Osteoblast (primary cell): ENCODE results near the gene ST6GAL1. TPM values are rescaled to one million over a fixed set of nuclear protein-coding genes. Genes with fewer than 3 reads are reported as not detected.

Source experiments
- DNase-seq: peaks from one replicate; pipeline ENCODE4 v3.0.0; 2011; ENCODE audit warnings: low spot score, mixed read lengths; ENCODE audit not compliant: insufficient read length; ENCODE audit errors: missing footprints
- H2AFZ ChIP-seq: 2 replicates; pipeline ENCODE4 v1.6.0; 2011; ENCODE audit warnings: mild to moderate bottlenecking, low read length
- H3K27ac ChIP-seq: 2 replicates; pipeline ENCODE4 v1.5.1; 2011; ENCODE audit warnings: mild to moderate bottlenecking, low read depth, low read length, moderate library complexity
- H3K27me3 ChIP-seq: 2 replicates; pipeline ENCODE4 v1.6.0; 2012; ENCODE audit warnings: mild to moderate bottlenecking, control low read depth, inconsistent platforms, low read length, moderate library complexity; ENCODE audit not compliant: insufficient read depth
- H3K36me3 ChIP-seq: 2 replicates; pipeline ENCODE4 v1.5.1; 2011; ENCODE audit warnings: mild to moderate bottlenecking, low read length, control low read depth, moderate library complexity; ENCODE audit not compliant: insufficient read depth
- H3K4me1 ChIP-seq: 2 replicates; pipeline ENCODE4 v1.5.1; 2011; ENCODE audit warnings: mild to moderate bottlenecking, low read length, control low read depth, moderate library complexity; ENCODE audit not compliant: insufficient read depth
- H3K4me2 ChIP-seq: 2 replicates; pipeline ENCODE4 v1.6.0; 2011; ENCODE audit warnings: mild to moderate bottlenecking, low read length; ENCODE audit not compliant: insufficient read depth
- H3K4me3 ChIP-seq: fragments of 200-600 bp; sonication (generic); 3 replicates; pipeline ENCODE4 v1.5.1; 2012; ENCODE audit warnings: mild to moderate bottlenecking, low read length, inconsistent platforms; ENCODE audit not compliant: insufficient read depth
- H3K79me2 ChIP-seq: 2 replicates; pipeline ENCODE4 v1.6.0; 2012; ENCODE audit warnings: mild to moderate bottlenecking, low read length, control low read depth, inconsistent platforms; ENCODE audit not compliant: insufficient read depth
- H3K9me3 ChIP-seq: 2 replicates; pipeline ENCODE4 v1.5.1; 2011; ENCODE audit warnings: low read depth, low read length, control low read depth
- H4K20me1 ChIP-seq: 2 replicates; pipeline ENCODE4 v1.6.0; 2012; ENCODE audit warnings: mild to moderate bottlenecking, low read length, control low read depth; ENCODE audit not compliant: insufficient read depth
- total RNA-seq: library from RNA; depleted of rRNA; stranded (reverse); fragments of >200 nt; gene quantifications from 2 replicates; pipeline ENCODE4 v1.2.3, GENCODE V29; 2012
- TF ChIP-seq, protein P1 (sequence below): IDR thresholded peaks from 2 replicates; pipeline ENCODE4 v1.5.1; 2011; ENCODE audit warnings: mild to moderate bottlenecking, low read depth, low read length, moderate library complexity; ENCODE audit errors: extremely low read depth

ST6GAL1 gene
- total RNA-seq, 1 donor: 8.0 TPM

- no peaks in the 10 kb centered on the region for H3K36me3 ChIP-seq
- no peak overlapping the region for H3K4me3 ChIP-seq
- no peaks in the 10 kb centered on the region for H3K79me2 ChIP-seq
- no peaks in the 10 kb centered on the region for H4K20me1 ChIP-seq
- DNase-seq: no peak
- H2AFZ ChIP-seq: no peak overlapping the region
- no peak overlapping the region for H3K27ac ChIP-seq
- no peak overlapping the region for H3K4me2 ChIP-seq
- H3K9me3 ChIP-seq: no peaks in the 10 kb centered on the region
- H3K4me1 ChIP-seq: no peaks in the 10 kb centered on the region
- TF ChIP-seq, protein P1, sequence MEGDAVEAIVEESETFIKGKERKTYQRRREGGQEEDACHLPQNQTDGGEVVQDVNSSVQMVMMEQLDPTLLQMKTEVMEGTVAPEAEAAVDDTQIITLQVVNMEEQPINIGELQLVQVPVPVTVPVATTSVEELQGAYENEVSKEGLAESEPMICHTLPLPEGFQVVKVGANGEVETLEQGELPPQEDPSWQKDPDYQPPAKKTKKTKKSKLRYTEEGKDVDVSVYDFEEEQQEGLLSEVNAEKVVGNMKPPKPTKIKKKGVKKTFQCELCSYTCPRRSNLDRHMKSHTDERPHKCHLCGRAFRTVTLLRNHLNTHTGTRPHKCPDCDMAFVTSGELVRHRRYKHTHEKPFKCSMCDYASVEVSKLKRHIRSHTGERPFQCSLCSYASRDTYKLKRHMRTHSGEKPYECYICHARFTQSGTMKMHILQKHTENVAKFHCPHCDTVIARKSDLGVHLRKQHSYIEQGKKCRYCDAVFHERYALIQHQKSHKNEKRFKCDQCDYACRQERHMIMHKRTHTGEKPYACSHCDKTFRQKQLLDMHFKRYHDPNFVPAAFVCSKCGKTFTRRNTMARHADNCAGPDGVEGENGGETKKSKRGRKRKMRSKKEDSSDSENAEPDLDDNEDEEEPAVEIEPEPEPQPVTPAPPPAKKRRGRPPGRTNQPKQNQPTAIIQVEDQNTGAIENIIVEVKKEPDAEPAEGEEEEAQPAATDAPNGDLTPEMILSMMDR: no peak
- no peaks in the 10 kb centered on the region for H3K27me3 ChIP-seq
Observed at GRCh38 chr3:187114511-187114910, 184.2 kb downstream of the ST6GAL1 start.

GRCh38 chr3:187120326-187120725 is 190.0 kb downstream of the ST6GAL1 start:
- H3K4me3 ChIP-seq: no peak overlapping the region
- H4K20me1 ChIP-seq: no peaks in the 10 kb centered on the region
- H3K27me3 ChIP-seq: no peaks in the 10 kb centered on the region
- TF ChIP-seq, protein P1: no peak
- no peaks in the 10 kb centered on the region for H3K79me2 ChIP-seq
- H3K9me3 ChIP-seq: no peaks in the 10 kb centered on the region
- H3K4me1 ChIP-seq: peaks cover 2% of the 10 kb centered on the region
- H3K4me2 ChIP-seq: no peak overlapping the region
- H2AFZ ChIP-seq: no peak overlapping the region
- H3K36me3 ChIP-seq: peaks cover 6% of the 10 kb centered on the region
- no peak overlapping the region for H3K27ac ChIP-seq
- no peak for DNase-seq

- Histone ChIP-seq H4K20me1 (no peaks in the 10 kb centered on the region), H3K36me3 (peaks cover 6% of the 10 kb centered on the region), H2AFZ (no peak overlapping the region), H3K4me1 (peaks cover 2% of the 10 kb centered on the region), H3K27me3 (no peaks in the 10 kb centered on the region), H3K79me2 (no peaks in the 10 kb centered on the region), H3K4me2 (no peak overlapping the region), H3K27ac (no peak overlapping the region), H3K4me3 (no peak overlapping the region), H3K9me3 (no peaks in the 10 kb centered on the region)
- DNase-seq: no peak
- TF ChIP-seq, protein P1: no peak
Observed at GRCh38 chr3:187122261-187122660, 191.9 kb downstream of the ST6GAL1 start.

DNA sequence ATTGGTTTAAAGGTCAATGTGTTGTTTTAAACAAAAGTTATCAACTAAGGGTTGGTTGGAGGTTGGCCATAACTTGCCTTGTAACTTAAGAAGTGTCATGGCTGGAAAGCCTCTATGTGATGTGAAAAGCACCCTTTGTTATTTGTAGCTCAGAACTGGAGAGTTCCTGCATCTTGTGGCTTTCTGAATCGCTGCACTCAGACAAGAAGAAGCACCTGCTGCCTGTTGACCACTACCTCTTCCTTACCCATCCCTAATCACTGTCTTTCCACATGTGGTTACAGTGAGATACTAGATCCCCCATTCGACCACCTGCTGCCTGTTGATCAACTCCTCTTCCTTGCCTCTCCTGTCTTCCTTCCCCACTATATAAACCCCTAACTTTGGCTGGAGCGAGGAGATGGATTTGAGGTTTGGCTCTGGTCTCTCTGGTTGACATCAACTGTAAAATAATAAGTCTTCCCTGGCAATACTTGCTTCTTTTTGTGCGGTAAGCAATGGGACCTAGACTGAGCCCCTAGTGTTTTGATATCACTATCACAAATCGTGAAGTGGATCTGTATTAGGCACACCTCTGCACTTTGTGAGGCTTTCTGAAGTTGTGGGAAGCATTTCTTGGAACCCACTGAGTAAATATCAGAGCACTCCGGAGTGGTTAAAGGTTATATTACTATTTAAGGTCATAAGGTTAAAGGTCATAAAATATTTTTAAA is 195.1 kb downstream of the ST6GAL1 start:
- Histone ChIP-seq H3K4me2 (no peak overlapping the region), H3K4me3 (no peak overlapping the region), H3K27me3 (no peaks in the 10 kb centered on the region), H3K79me2 (peaks cover 8% of the 10 kb centered on the region), H3K27ac (no peak overlapping the region), H2AFZ (no peak overlapping the region), H4K20me1 (no peaks in the 10 kb centered on the region), H3K4me1 (peaks cover 2% of the 10 kb centered on the region), H3K9me3 (no peaks in the 10 kb centered on the region), H3K36me3 (peaks cover 6% of the 10 kb centered on the region)
- no peak for DNase-seq
- TF ChIP-seq, protein P1: no peak

Other genes with a start within 250 kb of the ST6GAL1 start
- not detected in 2 replicates for gene KNG1, start 213.2 kb upstream of the ST6GAL1 start, total RNA-seq
- gene EIF4A2, start 146.9 kb upstream of the ST6GAL1 start, total RNA-seq: 438 and 442 TPM in 2 replicates
- 16.5 and 18.1 TPM in 2 replicates for gene RFC4, start 124.0 kb upstream of the ST6GAL1 start, total RNA-seq
- under 0.01 TPM in 2 replicates for gene ADIPOQ, start 87.8 kb upstream of the ST6GAL1 start, total RNA-seq
- gene RPL39L, start 209.0 kb downstream of the ST6GAL1 start, total RNA-seq: 7.6 and 9.1 TPM in 2 replicates